GM12865 (cell line): ENCODE results near the gene VPS52.
A peak's percentile ranks its signal among the peaks of the same experiment; 100 is the strongest.

Source experiments
- DNase-seq: peaks from one replicate; pipeline ENCODE4 v3.0.0; 2010; ENCODE audit warnings: low read depth
- H3K4me3 ChIP-seq: 2 replicates; pipeline ENCODE4 v1.5.1; 2011; ENCODE audit warnings: mild to moderate bottlenecking, low read depth, low read length, control low read depth
- CTCF ChIP-seq: IDR thresholded peaks from 2 replicates; pipeline ENCODE4 v1.5.1; 2011; ENCODE audit warnings: low read length, control low read depth, low read depth, inconsistent platforms; ENCODE audit not compliant: insufficient read depth; ENCODE audit errors: missing control alignments

VPS52 gene

GRCh38 chr6:33313105-33313708 lies 41.5 kb upstream of the VPS52 start:
- TF ChIP-seq CTCF, result no peak
- peak; percentile 34 for DNase-seq
- H3K4me3 ChIP-seq, result peak overlapping the region; percentile 87

- peak overlapping the region; percentile 87 for H3K4me3 ChIP-seq
- DNase-seq, result peak; percentile 87
- no peak for TF ChIP-seq CTCF
Measured at GRCh38 chr6:33312361-33313104, 40.9 kb upstream of the VPS52 start.

- H3K4me3 ChIP-seq, result no peak overlapping the region
- TF ChIP-seq CTCF, result no peak
- DNase-seq, result no peak
Measured at GRCh38 chr6:33306356-33306755, 34.7 kb upstream of the VPS52 start.

- no peak for DNase-seq
- no peak for TF ChIP-seq CTCF
- no peak overlapping the region for H3K4me3 ChIP-seq
Measured at GRCh38 chr6:33305052-33305451, 33.4 kb upstream of the VPS52 start.

- no peak for DNase-seq
- no peak overlapping the region for H3K4me3 ChIP-seq
- TF ChIP-seq CTCF, result no peak
Measured at GRCh38 chr6:33304216-33304615, 32.5 kb upstream of the VPS52 start.

- no peak overlapping the region for H3K4me3 ChIP-seq
- no peak for TF ChIP-seq CTCF
- no peak for DNase-seq
Measured at GRCh38 chr6:33301877-33302276, 30.2 kb upstream of the VPS52 start.
